CD14-positive monocyte (primary cell): ENCODE data around the gene LEMD1. TPM values are rescaled to one million over a fixed set of nuclear protein-coding genes. Genes with fewer than 3 reads are reported as not detected.

ENCODE experiments used
- DNase-seq, 3 donors: peaks; one replicate each; pipeline ENCODE4 v3.0.0-alpha.2; 2011 to 2022
- H2AFZ ChIP-seq: 2 replicates; pipeline ENCODE4 v1.6.0; 2012; ENCODE audit warnings: mild to moderate bottlenecking, low read depth, low read length, inconsistent platforms; ENCODE audit not compliant: insufficient read depth, poor library complexity, severe bottlenecking
- H3K27ac ChIP-seq, 2 donors: 1 replicate in 1 of 2; 2 replicates in 1 of 2; pipeline ENCODE4 v1.5.1; 2012 to 2013; ENCODE audit warnings: low read length in 2 of 2, control low read depth in 1 of 2, inconsistent platforms in 1 of 2, low read depth in 1 of 2, mild to moderate bottlenecking in 1 of 2
- H3K27me3 ChIP-seq, 2 donors: one replicate each; pipeline versions ENCODE4 v1.6.0 to v1.6.1; 2011 to 2013; ENCODE audit warnings: low read length in 2 of 2; ENCODE audit not compliant: control insufficient read depth in 2 of 2, insufficient read depth in 2 of 2
- H3K36me3 ChIP-seq, 2 donors: replicated peaks in 1 of 2; 1 replicate in 1 of 2; 2 replicates in 1 of 2; pipeline versions ENCODE4 v1.5.1 to v1.6.1; 2012 to 2013; ENCODE audit warnings: low read length in 2 of 2, control low read depth in 1 of 2, inconsistent platforms in 1 of 2, mild to moderate bottlenecking in 1 of 2; ENCODE audit not compliant: insufficient read depth in 2 of 2, control insufficient read depth in 1 of 2
- H3K4me1 ChIP-seq, 2 donors: 1 replicate in 1 of 2; 2 replicates in 1 of 2; pipeline versions ENCODE4 v1.5.1 to v1.6.1; 2012 to 2013; ENCODE audit warnings: low read length in 2 of 2, control low read depth in 1 of 2, inconsistent platforms in 1 of 2, mild to moderate bottlenecking in 1 of 2, moderate library complexity in 1 of 2; ENCODE audit not compliant: insufficient read depth in 2 of 2, control insufficient read depth in 1 of 2
- H3K4me2 ChIP-seq: replicated peaks from 2 replicates; pipeline ENCODE3; 2012; ENCODE audit warnings: low read length, moderate library complexity, mild to moderate bottlenecking; ENCODE audit not compliant: poor library complexity, severe bottlenecking; ENCODE audit errors: extremely low read depth
- H3K4me3 ChIP-seq, 3 experiments: fragments of 200-600 bp in 1 of 3; sonication (generic) in 1 of 3; replicated peaks in 1 of 3; 1 replicate in 2 of 3; 2 replicates in 1 of 3; pipeline ENCODE4 v1.5.1; 2011 to 2013; ENCODE audit warnings: low read length in 3 of 3, mild to moderate bottlenecking in 3 of 3, control low read depth in 2 of 3, low read depth in 2 of 3, inconsistent platforms in 1 of 3, moderate library complexity in 1 of 3
- H3K79me2 ChIP-seq: 2 replicates; pipeline ENCODE4 v1.6.0; 2012; ENCODE audit warnings: mild to moderate bottlenecking, control low read depth, inconsistent platforms, low read length, moderate library complexity; ENCODE audit not compliant: insufficient read depth
- H3K9ac ChIP-seq: 2 replicates; pipeline ENCODE4 v1.6.0; 2017; ENCODE audit warnings: low read length, mild to moderate bottlenecking; ENCODE audit not compliant: insufficient read depth, poor library complexity, severe bottlenecking
- H3K9me3 ChIP-seq, 2 donors: replicated peaks in 1 of 2; 1 replicate in 1 of 2; 2 replicates in 1 of 2; pipeline versions ENCODE4 v1.5.1 to v1.6.1; 2012 to 2013; ENCODE audit warnings: low read length in 2 of 2, control low read depth in 1 of 2; ENCODE audit not compliant: control insufficient read depth in 1 of 2, insufficient read depth in 1 of 2
- H4K20me1 ChIP-seq: 2 replicates; pipeline ENCODE4 v1.6.0; 2012; ENCODE audit warnings: mild to moderate bottlenecking, low read length, control low read depth, moderate library complexity; ENCODE audit not compliant: insufficient read depth
- H3K27ac Mint-ChIP-seq, 7 donors: one replicate each; pipeline ENCODE4 v1.8.0; 2020; ENCODE audit warnings: mild to moderate bottlenecking in 7 of 7, mixed read lengths in 7 of 7, moderate library complexity in 6 of 7, inconsistent platforms in 2 of 7
- H3K27me3 Mint-ChIP-seq, 3 donors: one replicate each; pipeline ENCODE4 v1.8.0; 2021 to 2022; ENCODE audit warnings: low read depth in 3 of 3, mild to moderate bottlenecking in 3 of 3, mixed read lengths in 3 of 3, moderate library complexity in 3 of 3, inconsistent platforms in 1 of 3
- H3K36me3 Mint-ChIP-seq, 2 donors: one replicate each; pipeline ENCODE4 v1.8.0; 2020; ENCODE audit warnings: mixed read lengths in 2 of 2, inconsistent platforms in 1 of 2, mild to moderate bottlenecking in 1 of 2
- H3K4me1 Mint-ChIP-seq: one replicate; pipeline ENCODE4 v1.8.0; 2020; ENCODE audit warnings: mild to moderate bottlenecking, mixed read lengths
- H3K4me3 Mint-ChIP-seq, 2 donors: one replicate each; pipeline ENCODE4 v1.8.0; 2020; ENCODE audit warnings: mild to moderate bottlenecking in 2 of 2, mixed read lengths in 2 of 2, moderate library complexity in 1 of 2
- H3K9me3 Mint-ChIP-seq, 7 donors: one replicate each; pipeline ENCODE4 v1.8.0; 2020 to 2022; ENCODE audit warnings: mixed read lengths in 7 of 7, mild to moderate bottlenecking in 6 of 7, moderate library complexity in 6 of 7, inconsistent platforms in 2 of 7
- CTCF ChIP-seq: fragments of 200-600 bp; IDR thresholded peaks from one replicate; pipeline ENCODE4 v1.8.0; 2022; ENCODE audit warnings: antibody characterized with exemption, mild to moderate bottlenecking
- WGBS: methylation state at CpG from one replicate; pipeline ENCODE4 v1.1.5; 2013; ENCODE audit warnings: missing lambda C conversion rate; ENCODE audit not compliant: insufficient coverage; 5-methylcytosine and 5-hydroxymethylcytosine counted together
- intact Hi-C, 2 donors: fragments of 100-400 bp; cut with micrococcal nuclease; formaldehyde crosslinking; loops; one replicate each; pipeline versions ENCODE4 v1.15.0 to v1.15.1; 2023
- polyA plus RNA-seq, 3 donors: library from polyadenylated mRNA; depleted of rRNA in 1 of 3; unstranded in 2 of 3; stranded (reverse) in 1 of 3; fragments of 300-500 nt in 2 of 3; fragments of >200 nt in 1 of 3; fragmentation: Illumina TruSeq in 2 of 3; gene quantifications; 1 replicate in 2 of 3; 2 replicates in 1 of 3; pipeline ENCODE4 v1.2.3, GENCODE V29; 2012 to 2021

The LEMD1 gene
- polyA plus RNA-seq, 3 donors = not detected

GRCh38 chr1:205458777-205459566, 37.1 kb upstream of the LEMD1 start:
- DNase-seq = no peak
- Histone ChIP-seq H3K27me3 (peaks cover 53 to 67% of the 10 kb centered on the region in 2 donors), H4K20me1 (no peaks in the 10 kb centered on the region), H3K4me2 (no peak overlapping the region), H3K36me3 (no peaks in the 10 kb centered on the region), H3K4me3 (no peak overlapping the region), H3K27ac (no peak overlapping the region), H2AFZ (no peak overlapping the region), H3K9me3 (peaks cover 0 to 18% of the 10 kb centered on the region in 2 donors), H3K9ac (no peak overlapping the region), H3K4me1 (peaks cover 0 to 8% of the 10 kb centered on the region in 2 donors), H3K79me2 (no peaks in the 10 kb centered on the region)
- TF ChIP-seq CTCF = no peak
- H3K4me3 Mint-ChIP-seq = peak overlapping the region in 1 of 2 donors; percentile 70
- H3K27ac Mint-ChIP-seq = no peak overlapping the region
- H3K36me3 Mint-ChIP-seq = no peaks in the 10 kb centered on the region
- H3K4me1 Mint-ChIP-seq = peaks cover 6% of the 10 kb centered on the region
- H3K27me3 Mint-ChIP-seq = peaks cover 58 to 68% (median 62%) of the 10 kb centered on the region in 3 donors
- 63% methylated on average over 3 of the region's 6 CpGs for WGBS
- intact Hi-C loops = no loop called here
- peaks cover 0 to 17% (median 2%) of the 10 kb centered on the region in 7 donors for H3K9me3 Mint-ChIP-seq

GRCh38 chr1:205456868-205457745, 35.3 kb upstream of the LEMD1 start:
- H3K4me3 Mint-ChIP-seq = peak overlapping the region in 1 of 2 donors; percentile 70
- no peaks in the 10 kb centered on the region for H3K79me2 ChIP-seq
- H2AFZ ChIP-seq = no peak overlapping the region
- H3K36me3 ChIP-seq = no peaks in the 10 kb centered on the region
- no peaks in the 10 kb centered on the region for H4K20me1 ChIP-seq
- peaks cover 6% of the 10 kb centered on the region for H3K4me1 Mint-ChIP-seq
- peak overlapping the region; percentile 22 for H3K4me2 ChIP-seq
- WGBS = 0% methylated on average over 34 of the region's 74 CpGs
- DNase-seq = no peak
- H3K9me3 Mint-ChIP-seq = peaks cover 0 to 17% (median 2%) of the 10 kb centered on the region in 7 donors
- no peak for TF ChIP-seq CTCF
- no peak overlapping the region for H3K4me3 ChIP-seq
- intact Hi-C loops = no loop called here
- no peak overlapping the region for H3K27ac ChIP-seq
- H3K27me3 Mint-ChIP-seq = peaks cover 72 to 86% (median 75%) of the 10 kb centered on the region in 3 donors
- peaks cover 0 to 8% of the 10 kb centered on the region in 2 donors for H3K4me1 ChIP-seq
- no peak overlapping the region for H3K9ac ChIP-seq
- H3K27me3 ChIP-seq = peaks cover 57 to 83% of the 10 kb centered on the region in 2 donors
- no peak overlapping the region for H3K27ac Mint-ChIP-seq
- no peaks in the 10 kb centered on the region for H3K36me3 Mint-ChIP-seq
- peaks cover 0 to 18% of the 10 kb centered on the region in 2 donors for H3K9me3 ChIP-seq
